Kidney capillary endothelial cell (primary cell): Measurements from ENCODE around the gene COL4A5.
"Not testable (repeated sequence)": the region's sequence is repeated elsewhere in the genome, so short reads cannot be mapped to it uniquely, and the experiment has no call there.

ENCODE experiments used
- DNase-seq: peaks from one replicate; pipeline ENCODE4 v3.0.0-alpha.2; 2018; ENCODE audit warnings: low spot score

Gene COL4A5

GRCh38 chrX:108456971-108457477 lies 17.4 kb downstream of the COL4A5 start:
- DNase-seq = no peak

DNA sequence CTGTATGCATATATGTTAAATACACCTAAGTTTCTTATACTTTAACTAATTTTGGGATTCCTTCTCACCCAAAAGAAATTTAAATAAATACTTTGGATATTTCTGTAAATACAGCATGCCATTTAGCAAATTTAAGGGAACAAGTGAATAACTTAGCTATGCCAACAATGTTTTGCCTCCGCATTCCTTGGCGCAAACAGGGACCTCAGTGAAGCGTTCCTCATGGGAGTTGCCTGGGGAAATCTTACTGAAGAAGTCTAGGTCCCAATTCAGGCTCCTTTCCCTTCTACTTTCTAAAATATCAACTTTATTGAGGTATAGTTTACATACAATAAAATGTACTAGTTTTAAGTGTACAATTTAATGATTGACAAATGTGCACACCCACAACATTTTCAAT lies 25.0 kb downstream of the COL4A5 start:
- DNase-seq = no peak

DNA sequence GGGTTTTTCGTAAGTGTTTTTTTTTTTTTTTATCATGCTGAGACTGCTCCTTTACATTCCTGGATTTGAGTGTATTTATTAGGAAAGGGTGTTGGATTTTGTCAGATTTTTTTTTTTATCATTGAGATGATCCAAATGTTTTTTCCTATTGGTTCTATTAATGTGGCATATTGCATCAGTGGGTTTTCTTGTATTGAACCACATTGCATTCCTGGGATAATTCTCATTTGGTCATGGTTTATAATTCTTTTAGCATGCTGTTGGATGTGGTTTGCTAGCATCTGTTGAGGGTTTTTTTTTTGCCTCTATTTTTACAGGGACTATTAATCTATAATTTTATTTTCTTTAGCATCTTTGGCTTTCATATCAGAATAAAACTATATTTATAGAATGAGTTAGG lies 28.8 kb downstream of the COL4A5 start:
- no peak for DNase-seq

GRCh38 chrX:108473979-108474378 lies 34.3 kb downstream of the COL4A5 start:
- no peak for DNase-seq

DNA sequence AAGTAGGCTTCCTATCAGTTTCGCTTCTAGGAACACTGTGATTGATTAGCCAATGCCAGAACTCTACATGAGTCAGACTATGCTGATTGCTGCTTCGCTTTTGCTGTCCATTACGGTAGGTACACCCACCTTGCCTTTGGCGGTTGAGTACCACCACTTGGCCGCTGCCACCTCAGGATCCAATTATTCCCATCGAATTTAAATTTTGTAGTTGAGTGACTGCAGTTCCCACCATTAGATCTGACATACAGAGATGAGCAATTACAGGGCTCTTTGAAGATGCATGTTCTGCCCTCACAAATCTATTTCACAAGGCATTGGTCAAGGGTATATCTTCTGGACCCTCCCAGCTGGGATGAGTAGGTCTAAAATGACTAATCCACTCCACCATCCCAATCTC lies 41.9 kb downstream of the COL4A5 start:
- DNase-seq = not testable (repeated sequence)

GRCh38 chrX:108484251-108484650 lies 44.6 kb downstream of the COL4A5 start:
- no peak for DNase-seq

DNA sequence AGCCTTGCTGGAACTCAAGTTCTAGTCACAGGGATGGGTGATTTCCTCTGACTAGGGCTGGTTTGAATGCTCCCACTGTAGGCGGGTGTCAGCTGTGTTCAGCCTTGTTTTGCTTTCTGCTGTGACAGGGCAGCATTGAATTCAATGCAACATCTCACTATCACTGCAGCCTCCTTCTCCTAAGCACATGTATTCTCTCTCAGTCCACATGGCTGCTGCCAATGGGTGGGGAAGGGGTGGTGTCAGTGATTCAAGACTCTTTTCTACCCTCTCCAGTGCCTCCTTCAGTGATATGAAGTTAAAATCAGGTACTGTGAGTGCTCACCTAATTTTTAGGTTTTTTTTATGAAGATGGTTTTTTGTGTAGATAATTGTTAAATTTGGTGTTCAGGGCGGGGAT lies 46.3 kb downstream of the COL4A5 start:
- no peak for DNase-seq

DNA sequence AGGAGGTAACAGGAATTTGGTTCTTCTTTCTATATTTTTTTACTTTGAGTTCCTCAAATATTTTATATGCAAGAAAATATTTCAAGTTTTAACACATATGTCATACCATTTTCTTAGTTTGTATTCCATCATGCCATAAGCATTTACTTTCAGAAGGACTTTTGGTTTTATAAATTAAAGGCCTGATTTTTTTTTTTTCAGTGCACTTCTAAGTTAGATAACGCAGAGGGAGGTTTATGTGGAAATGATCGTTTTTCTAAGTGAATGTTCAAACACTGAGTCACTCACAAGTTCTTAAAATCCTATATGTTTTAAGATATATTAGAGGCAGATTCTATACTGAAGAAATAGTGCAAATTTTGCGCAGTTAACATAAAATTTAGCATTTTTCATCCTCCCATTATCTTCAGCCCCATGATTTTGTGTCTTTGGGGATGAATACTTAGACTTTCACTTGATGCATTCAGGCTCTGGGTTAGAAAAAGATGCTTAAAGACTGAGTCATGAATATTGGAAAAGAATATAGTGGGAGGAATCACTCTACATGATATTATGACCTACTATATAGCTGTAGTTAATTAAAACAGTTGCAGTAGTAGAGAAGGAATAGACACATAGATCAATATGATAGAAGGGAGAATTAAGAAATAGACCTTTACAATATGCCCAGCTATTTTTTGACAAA lies 54.9 kb downstream of the COL4A5 start:
- DNase-seq = no peak

DNA sequence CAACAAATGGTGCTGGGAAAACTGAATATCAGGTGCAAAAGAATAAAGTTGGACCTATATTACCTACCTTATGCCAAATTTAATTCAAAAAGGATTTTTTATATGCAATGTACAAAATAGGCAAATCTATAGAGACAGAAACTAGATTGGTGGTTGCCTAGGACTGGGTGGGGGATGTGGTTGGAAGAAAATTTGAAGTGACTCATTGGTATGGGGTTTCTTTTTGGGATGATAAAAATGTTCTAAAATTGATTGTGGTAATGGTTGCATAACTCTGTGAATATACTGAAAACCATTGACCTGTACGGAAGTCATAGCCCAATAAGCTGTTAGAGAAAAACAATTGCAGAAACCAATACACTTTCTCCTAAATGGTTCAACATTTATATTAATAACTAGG lies 72.1 kb downstream of the COL4A5 start:
- DNase-seq = no peak

DNA sequence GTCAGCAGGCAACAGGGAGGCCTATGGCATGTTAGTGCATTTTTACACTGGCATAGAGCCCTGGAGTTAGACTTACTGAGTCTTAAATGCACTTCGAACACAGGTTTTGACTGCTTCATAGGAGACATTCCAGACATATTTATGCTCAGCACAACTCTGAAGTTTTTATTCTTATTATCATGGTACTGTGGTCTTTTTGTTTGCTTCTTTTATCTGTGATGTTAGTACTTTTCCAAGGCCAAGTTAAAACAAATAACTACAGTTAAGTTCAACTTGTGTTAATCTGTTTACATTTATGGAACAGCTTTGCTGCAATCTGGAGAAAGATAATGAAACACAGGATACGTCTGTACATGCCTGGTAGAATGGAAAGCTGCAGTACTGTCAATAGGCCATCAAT lies 76.5 kb downstream of the COL4A5 start:
- DNase-seq = no peak

DNA sequence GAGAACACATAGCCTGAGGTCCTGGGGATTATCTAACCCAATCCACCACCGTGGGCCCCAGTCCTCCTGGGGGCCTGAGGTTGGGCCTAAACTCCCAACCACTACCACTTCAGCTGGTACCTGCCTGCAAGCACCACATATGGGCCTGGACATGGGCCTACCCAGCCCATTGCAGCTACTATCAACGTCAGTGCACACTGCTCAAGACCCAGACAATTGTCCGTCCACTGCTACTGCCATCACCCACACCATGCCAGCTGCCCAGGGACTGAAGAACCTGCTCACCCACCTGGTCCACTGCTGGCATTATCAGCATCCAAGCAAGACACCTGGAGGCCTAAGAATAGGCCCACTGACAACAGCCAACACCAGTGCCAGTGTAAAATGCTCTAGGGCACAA lies 88.1 kb downstream of the COL4A5 start:
- DNase-seq = no peak

DNA sequence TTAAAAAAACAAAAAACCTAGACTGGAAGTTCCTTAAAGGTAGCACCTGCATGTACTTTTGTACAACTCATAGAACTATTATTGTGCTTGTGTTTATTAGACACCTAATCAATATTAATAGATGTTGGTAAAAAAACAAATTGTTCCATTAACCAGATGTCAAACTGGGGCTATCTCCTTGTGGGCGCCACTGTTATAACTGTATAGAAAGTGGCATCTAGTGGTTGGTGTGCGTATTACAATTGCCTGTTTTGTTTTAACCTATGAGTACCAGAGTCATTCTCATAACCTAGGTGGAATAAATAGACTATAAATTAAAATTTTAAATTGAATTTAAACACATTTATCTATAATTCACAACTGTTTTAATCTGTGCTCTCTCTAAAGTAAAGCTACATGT lies 97.4 kb downstream of the COL4A5 start:
- DNase-seq = peak; percentile 43

DNA sequence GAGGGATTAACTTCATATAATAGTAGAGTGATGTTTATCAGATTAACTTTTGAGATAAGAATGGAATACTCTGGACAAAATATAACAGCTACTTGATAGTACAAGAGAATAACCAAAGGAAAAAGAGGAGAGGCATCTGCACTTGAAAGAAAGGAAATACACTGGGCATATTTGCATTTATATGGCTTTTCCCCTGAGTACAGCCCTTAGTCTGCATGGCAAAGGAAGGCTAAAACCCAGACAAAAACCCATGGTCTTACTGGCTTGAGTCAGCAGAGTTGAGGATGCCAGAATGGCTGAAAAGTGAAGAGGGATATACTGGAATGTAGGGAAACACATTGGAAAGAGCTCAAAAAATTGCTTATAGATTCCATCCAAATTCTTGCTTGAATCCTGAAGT lies 101.6 kb downstream of the COL4A5 start:
- DNase-seq = no peak

DNA sequence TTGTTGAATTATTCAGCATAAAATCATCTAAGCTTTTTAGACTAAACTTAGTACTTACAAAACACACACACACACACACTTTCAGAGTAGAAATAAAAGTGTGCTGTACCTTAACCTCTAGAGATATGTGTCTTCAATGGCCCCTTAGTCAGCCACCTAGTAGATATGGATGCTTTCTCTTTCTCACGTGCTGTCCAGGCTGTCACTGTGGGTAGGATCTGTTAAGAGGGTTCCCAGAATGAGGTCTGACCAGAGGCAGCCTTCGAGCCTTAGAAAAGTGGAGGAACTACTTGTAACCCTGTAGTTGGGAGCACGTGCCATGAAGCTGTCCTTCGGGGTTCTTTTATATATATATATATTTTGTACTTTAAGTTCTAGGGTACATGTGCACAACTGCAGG lies 117.9 kb downstream of the COL4A5 start:
- no peak for DNase-seq

- no peak for DNase-seq
These were observed 118.6 kb downstream of the COL4A5 start for GRCh38 chrX:108558217-108558616.

DNA sequence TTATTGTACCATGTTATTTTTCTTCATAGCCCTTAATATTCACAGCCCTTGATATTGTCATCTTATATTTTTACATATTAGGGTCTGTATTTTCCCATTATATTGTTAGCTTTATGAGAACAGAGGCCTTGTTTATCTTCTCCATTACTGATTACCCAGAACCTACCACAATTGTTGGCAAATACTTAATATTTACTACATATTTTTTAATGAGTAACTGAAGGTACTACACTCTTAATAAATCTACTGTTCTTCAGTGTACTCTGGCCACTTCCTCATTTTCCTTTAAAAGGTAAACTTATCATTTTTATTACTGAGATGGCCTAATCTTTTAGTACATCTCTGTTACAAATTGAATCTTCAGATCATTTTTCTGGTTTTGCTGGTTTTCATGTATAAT lies 133.5 kb downstream of the COL4A5 start:
- DNase-seq = no peak

DNA sequence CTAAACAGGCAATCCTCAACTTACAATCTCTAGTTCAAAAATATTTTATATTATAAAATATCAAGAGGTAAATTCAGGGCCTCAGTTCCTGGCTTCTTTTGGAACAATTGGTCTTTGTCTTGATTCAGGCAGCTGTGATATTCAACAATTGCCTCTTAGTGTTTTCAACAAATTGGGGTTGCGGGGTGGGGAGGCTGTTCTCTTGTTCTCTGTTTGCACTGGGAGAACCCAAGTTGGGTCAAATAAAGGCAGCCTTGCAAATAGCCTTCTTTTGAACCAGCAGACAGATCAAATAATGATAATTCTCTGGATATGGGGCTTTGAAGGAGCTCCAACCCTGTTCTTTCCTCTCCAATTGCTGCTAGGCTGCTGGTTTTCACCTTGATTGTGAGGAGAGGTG lies 142.5 kb downstream of the COL4A5 start:
- DNase-seq = no peak

DNA sequence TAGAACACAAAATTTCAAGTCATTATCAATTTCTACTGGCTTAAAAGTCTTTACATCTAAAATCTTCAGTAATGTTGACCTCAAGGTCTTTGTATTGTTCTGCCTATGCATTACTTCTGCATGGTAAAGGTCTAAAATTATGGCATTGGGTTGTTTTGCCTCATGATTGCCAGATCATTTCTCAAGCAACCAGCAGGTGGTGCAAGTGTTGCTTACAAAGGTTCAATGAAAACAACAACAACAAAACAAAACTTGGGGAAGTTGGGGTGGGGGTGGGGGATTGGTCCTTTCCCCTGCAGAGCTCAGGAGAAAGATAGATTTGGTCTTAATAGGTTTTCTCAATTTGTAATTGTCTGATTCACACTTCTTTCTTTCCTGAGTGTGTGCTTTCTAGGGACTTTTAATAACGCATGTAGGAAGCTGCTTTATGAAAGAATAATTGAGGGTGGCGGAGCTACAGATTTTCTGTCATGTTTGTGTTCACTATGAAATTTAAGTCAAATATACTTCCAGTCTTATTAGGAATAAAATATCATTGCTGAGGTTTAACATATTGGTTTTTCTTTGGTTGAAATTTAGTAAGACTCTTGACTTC lies 145.1 kb downstream of the COL4A5 start:
- peak; percentile 16 for DNase-seq

DNA sequence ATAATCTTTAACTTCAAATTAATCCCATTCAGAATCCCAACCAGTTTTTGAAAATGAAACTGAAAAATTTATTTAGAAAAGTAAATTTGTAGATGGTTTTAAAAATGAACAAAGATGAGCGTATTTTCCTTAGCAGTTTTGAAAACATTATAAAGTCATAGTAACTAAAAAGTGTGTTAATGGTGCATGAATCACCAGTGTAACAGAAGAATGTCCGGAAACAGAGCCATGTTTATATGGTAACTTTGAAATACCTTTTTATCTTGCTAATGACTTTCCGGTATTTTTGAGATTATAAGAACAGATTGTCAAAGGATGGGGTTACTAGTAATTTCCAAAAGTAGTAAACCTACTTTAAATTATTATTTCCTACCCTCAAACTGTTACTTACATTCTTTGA lies 150.9 kb downstream of the COL4A5 start:
- DNase-seq = no peak

DNA sequence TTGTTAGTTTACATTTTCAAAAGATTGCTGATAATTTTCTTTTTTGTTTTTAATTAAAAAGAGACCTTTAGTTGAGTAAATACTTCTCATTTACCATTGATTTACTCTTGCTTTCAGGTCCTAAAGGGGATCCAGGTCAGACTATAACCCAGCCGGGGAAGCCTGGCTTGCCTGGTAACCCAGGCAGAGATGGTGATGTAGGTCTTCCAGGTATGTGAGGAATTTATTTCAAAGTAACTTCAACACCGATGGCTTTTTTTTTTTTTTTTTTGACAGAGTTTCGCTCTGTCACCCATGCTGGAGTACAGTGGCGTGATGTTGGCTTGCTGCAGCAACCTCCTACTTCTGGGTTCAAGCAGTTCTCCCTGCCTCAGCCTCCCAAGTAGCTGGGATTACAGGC lies 161.6 kb downstream of the COL4A5 start:
- DNase-seq = no peak

DNA sequence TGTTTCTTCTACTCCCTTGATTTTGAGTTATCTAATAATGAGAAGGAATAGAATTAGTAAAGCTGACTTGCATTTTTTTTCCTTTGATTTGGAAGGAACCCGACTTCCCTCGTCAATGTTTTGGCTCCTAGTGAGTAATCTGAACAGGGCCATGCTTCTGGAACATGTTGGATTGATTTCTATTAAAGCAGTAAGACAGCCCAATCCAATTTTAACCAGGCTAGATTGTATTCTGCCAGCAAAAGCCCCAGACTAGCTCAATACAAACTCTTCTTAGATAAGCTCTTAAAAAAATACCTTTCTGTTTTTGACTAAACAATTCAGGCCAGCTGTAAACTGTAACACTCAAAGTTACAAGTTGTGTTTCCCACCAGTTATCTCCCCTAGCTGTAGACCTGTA lies 170.5 kb downstream of the COL4A5 start:
- no peak for DNase-seq

DNA sequence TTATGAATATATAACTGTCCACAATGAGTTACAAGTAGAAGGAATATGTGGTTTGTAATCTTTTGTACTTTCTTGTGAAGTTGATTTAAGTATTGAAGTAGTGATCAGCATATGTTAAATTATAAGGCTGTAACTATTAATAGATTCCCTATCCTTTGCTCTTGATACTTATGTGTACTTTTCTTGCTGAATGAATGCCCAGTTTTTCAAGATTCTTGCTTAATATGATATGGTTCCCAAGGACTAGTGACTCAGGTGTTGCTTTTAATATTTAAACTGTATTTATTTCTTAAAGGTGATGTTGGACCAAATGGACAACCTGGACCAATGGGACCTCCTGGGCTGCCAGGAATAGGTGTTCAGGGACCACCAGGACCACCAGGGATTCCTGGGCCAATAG lies 175.0 kb downstream of the COL4A5 start:
- DNase-seq = no peak

- no peak for DNase-seq
These were observed 201.2 kb downstream of the COL4A5 start for GRCh38 chrX:108640817-108641216.
